Uterus (tissue), 2 donors: ENCODE measurements around the gene C12orf75.

Experiments used
- CTCF ChIP-seq, 4 experiments: fragments of 200-600 bp in 2 of 4; fragments of 450-650 bp in 2 of 4; sonication (generic) in 2 of 4; IDR thresholded peaks; one replicate each; pipeline ENCODE4 v1.5.1; 2016 to 2019; ENCODE audit warnings: antibody characterized with exemption in 4 of 4, mild to moderate bottlenecking in 2 of 4, moderate library complexity in 1 of 4
- POLR2A ChIP-seq, 2 donors: fragments of 450-650 bp; IDR thresholded peaks; one replicate each; pipeline ENCODE4 v1.6.1; 2016; ENCODE audit warnings: antibody characterized with exemption in 2 of 2, mild to moderate bottlenecking in 1 of 2, moderate library complexity in 1 of 2

GRCh38 chr12:105292705-105293104 lies 37.8 kb upstream of the C12orf75 start:
- TF ChIP-seq CTCF (IDR thresholded peaks at IDR 0.05) = no peak
- no peak for TF ChIP-seq POLR2A (IDR thresholded peaks at IDR 0.05)
